NOMO-1 treated with DMSO at 0.1 percent for 48 hours (cell line): ENCODE results near the gene FKBP2.

Experiments used
- DNase-seq: peaks from one replicate; lab custom pipeline; 2025; ENCODE audit not compliant: unreplicated experiment; lab: John Stamatoyannopoulos, UW

Gene FKBP2

GRCh38 chr11:64284048-64284961 lies 43.4 kb downstream of the FKBP2 start, which contains the start of gene BAD:
BAD (minus strand) TSS chr11:64284665; CDS start chr11:64284368, 297 bp downstream.
- DNase-seq, result peak; percentile 93

DNA sequence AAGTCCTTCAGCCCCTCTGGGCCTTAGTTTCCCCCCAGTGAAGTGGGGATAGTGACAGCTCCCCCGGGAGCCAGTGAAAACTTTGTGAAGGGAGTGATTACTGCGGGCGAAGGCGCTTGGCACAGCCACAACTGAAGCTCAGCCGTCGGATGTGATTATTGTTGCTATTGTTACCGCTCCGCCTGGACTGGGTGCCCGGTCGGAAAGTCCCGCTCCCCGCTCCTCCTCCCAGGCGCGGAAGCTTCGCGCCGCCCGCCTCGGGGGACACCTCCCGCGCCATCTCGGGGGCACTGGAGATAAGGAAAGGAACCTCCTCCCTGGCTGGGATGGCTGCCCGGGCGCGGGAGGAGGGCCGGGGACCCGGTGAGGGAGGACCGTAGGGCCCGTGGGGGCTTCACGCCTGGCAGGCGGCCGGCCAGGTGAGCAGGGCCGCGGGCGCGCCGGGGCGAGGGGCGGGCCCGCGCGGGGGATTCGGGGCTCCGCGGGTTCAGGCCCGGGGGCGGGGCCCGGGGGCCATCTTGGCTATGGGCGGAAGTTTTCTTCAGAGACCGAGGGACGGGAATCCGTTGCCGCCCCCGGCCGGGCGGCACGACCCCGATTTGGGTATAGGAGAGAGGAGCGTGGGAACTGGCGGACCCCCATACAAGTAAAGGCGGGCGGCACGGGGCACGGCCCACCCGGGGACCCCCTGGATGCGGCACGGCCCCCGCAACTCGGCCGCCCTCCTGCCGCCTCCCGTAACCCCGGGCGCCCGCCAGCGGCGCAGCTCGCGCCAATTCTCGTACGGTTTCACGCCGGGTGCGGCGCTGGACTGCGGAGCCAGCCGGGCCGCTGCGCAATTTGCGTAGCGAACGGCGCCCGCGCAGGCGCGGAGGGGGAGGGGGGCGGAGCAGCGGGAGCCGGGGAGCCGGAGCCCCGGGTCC lies 44.3 kb downstream of the FKBP2 start, which contains the start of gene GPR137:
Gene GPR137, plus strand, starts transcription at position 887 of the 923 bp plus-strand sequence. CDS start 677 bp downstream, outside the sequence.
- peak; percentile 63 for DNase-seq

DNA sequence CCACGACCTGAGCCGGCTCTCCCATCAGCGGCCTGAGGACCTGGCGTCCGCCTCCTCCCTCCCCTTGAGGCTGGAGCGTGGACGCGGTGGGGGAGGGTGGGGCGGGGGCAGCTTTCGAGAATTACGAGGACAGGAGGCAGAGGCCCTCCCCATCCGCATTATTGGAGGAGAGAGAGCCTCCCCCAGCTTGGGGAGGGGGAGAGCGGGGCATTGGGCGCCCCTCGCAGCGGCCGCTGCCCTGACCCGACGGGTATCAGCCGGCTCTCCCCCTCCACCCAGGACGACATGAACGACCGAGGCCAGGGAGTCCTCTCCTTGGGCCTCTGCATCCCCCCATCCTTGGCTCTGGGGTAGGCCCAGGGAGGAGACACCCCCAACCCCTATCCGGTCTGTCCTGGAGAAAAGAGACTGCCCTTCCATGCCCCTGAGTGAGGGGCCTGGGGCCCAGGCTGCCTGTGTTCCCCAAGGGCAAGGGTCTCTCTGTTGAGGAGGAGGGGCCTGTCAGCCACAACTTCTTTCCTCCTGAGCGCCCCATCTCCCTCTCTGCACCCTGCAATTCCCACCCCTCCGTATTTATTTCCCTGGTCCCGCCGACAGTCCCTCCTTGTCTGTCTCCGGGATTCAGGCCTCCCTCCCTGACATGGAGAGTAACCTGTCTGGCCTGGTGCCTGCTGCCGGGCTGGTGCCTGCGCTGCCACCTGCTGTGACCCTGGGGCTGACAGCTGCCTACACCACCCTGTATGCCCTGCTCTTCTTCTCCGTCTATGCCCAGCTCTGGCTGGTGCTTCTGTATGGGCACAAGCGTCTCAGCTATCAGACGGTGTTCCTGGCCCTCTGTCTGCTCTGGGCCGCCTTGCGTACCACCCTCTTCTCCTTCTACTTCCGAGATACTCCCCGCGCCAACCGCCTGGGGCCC lies 45.2 kb downstream of the FKBP2 start:
- DNase-seq, result no peak

DNA sequence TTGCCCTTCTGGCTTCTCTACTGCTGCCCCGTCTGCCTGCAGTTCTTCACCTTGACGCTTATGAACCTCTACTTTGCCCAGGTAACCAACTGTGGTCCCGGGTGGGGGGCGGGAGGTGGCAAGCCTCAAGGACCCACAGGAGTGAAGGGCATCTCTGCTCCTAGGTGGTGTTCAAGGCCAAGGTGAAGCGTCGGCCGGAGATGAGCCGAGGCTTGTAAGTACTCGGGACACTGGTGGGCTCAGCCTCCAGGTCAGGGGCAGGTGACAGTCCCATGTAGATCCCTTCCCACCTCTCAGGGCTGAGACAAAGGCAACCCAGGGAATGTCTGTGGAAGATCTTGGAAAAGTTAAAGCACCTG lies 45.9 kb downstream of the FKBP2 start:
- DNase-seq, result no peak

GRCh38 chr11:64287676-64288352 lies 46.9 kb downstream of the FKBP2 start:
- DNase-seq, result no peak

- no peak for DNase-seq
Measured at GRCh38 chr11:64288353-64288750, 47.5 kb downstream of the FKBP2 start.

DNA sequence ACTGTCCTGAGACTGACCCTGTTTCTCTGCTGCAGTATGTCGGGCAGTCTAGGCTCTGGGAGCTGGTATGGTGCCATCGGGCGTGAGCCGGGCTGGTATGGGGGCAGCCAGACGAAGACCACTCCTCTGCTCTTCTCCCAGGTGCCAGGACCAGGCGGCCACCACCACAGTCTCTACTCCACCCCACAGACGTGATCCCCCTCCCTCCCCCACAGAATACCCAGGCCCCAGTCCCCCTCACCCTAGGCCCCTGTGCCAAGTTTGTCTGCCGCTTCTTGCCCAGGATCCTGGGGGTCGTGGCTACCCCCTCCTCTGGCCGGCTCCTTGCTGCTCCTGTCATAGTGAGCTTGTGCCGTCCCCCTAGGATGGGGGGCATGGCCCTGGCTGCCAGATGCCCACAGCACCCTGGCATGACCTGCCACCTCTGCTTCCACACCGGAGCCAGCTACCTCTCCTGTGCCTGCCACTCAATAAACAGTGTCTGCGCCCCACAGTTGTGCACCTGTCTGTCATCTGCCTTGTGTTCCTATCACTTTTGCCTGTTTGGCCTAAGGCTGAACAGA lies 48.2 kb downstream of the FKBP2 start:
- no peak for DNase-seq

- no peak for DNase-seq
Measured at GRCh38 chr11:64290352-64291261, 49.7 kb downstream of the FKBP2 start.

- DNase-seq, result no peak
Measured at GRCh38 chr11:64291262-64291751, 50.4 kb downstream of the FKBP2 start, which contains the start of gene KCNK4. KCNK4 (plus strand) TSS chr11:64291302; CDS start chr11:64293019, 1,717 bp downstream.

DNA sequence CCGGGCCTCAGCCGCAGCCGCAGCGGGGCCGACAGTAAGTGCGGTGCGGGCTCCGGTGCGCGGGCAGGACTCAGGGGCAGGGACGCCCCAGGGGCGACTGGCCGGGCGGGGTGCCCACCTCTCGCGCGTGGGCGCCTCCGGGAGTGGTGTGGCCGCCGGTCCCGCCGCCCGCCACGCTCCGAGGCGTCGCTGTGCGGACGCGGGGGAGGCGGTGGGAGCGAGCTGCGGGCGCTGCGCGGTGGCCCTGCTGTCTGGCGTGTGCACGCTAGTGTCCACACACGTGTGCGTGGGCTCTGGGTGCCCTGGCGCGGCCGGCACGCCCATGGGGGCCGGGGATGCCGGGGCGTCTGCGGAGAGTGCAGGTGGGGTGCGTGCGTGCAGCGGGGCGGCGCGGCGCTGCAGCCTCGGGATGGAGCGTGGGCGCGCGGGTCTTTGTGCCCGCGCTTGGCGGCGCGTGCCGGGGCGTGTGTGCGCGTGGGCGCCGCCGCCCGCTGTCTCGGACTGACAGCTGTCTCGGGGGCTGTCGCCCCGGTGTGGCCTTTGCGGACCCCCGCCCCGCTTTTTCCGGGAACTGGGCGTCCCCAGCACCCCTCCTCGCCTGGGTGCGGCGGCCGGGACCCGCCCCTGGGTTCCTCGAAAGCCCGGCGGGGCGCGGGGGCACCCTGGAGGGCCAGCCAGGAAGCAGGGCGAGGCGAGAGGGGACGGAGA lies 51.0 kb downstream of the FKBP2 start:
- DNase-seq, result no peak

- DNase-seq, result no peak
Measured at GRCh38 chr11:64292460-64293254, 51.8 kb downstream of the FKBP2 start.
